ENCODE data around the gene SYTL5.
A peak's percentile ranks its signal among the peaks of the same experiment; 100 is the strongest.

The SYTL5 gene

GRCh38 chrX:38111196-38111595, 104.8 kb downstream of the SYTL5 start:
- DNase-seq: no peak
- TF ChIP-seq GATA1 (IDR thresholded peaks at IDR 0.05; ENCODE audit: low read depth, low read length) (no peak), POLR2A (IDR thresholded peaks at IDR 0.05; ENCODE audit: low read length) (no peak)

GRCh38 chrX:38112566-38112965, 106.2 kb downstream of the SYTL5 start:
- TF ChIP-seq GATA1 (IDR thresholded peaks at IDR 0.05; ENCODE audit: low read depth, low read length) (no peak), POLR2A (IDR thresholded peaks at IDR 0.05; ENCODE audit: low read length) (no peak)
- DNase-seq: no peak

GRCh38 chrX:38116706-38117105, 110.4 kb downstream of the SYTL5 start:
- DNase-seq: no peak
- TF ChIP-seq POLR2A (IDR thresholded peaks at IDR 0.05; ENCODE audit: low read length) (no peak), GATA1 (IDR thresholded peaks at IDR 0.05; ENCODE audit: low read depth, low read length) (no peak)

- TF ChIP-seq POLR2A (IDR thresholded peaks at IDR 0.05; ENCODE audit: low read length): no peak
- TF ChIP-seq GATA1 (IDR thresholded peaks at IDR 0.05; ENCODE audit: low read depth, low read length): no peak
- no peak for DNase-seq
Observed at GRCh38 chrX:38117485-38117884, 111.1 kb downstream of the SYTL5 start.

- no peak for TF ChIP-seq GATA1 (IDR thresholded peaks at IDR 0.05; ENCODE audit: low read depth, low read length)
- no peak for TF ChIP-seq POLR2A (IDR thresholded peaks at IDR 0.05; ENCODE audit: low read length)
- no peak for DNase-seq
Observed at GRCh38 chrX:38124000-38124399, 117.6 kb downstream of the SYTL5 start.

- TF ChIP-seq POLR2A (IDR thresholded peaks at IDR 0.05; ENCODE audit: low read length): no peak
- TF ChIP-seq GATA1 (IDR thresholded peaks at IDR 0.05; ENCODE audit: low read depth, low read length): no peak
Observed at GRCh38 chrX:38126179-38126578, 119.8 kb downstream of the SYTL5 start.

GRCh38 chrX:38127961-38128360, 121.6 kb downstream of the SYTL5 start:
- TF ChIP-seq GATA1 (IDR thresholded peaks at IDR 0.05; ENCODE audit: low read depth, low read length): no peak
- no peak for TF ChIP-seq POLR2A (IDR thresholded peaks at IDR 0.05; ENCODE audit: low read length)
- DNase-seq: no peak

More at GRCh38 chrX:38126179-38126578, 119.8 kb downstream of the SYTL5 start:
- DNase-seq: no peak

- TF ChIP-seq POLR2A (IDR thresholded peaks at IDR 0.05; ENCODE audit: low read length) (no peak), GATA1 (IDR thresholded peaks at IDR 0.05; ENCODE audit: low read depth, low read length) (no peak)
- no peak for DNase-seq
Observed at GRCh38 chrX:38129366-38129765, 123.0 kb downstream of the SYTL5 start.

- no peak for TF ChIP-seq POLR2A (IDR thresholded peaks at IDR 0.05; ENCODE audit: low read length)
- TF ChIP-seq GATA1 (IDR thresholded peaks at IDR 0.05; ENCODE audit: low read depth, low read length): no peak
- no peak for DNase-seq
Observed at GRCh38 chrX:38138157-38138891, 132.0 kb downstream of the SYTL5 start.

GRCh38 chrX:38138900-38139299, 132.5 kb downstream of the SYTL5 start:
- peak in 1 of 2 experiments; percentile 1 for DNase-seq
- TF ChIP-seq GATA1 (IDR thresholded peaks at IDR 0.05; ENCODE audit: low read depth, low read length) (no peak), POLR2A (IDR thresholded peaks at IDR 0.05; ENCODE audit: low read length) (no peak)

GRCh38 chrX:38142610-38143009, 136.3 kb downstream of the SYTL5 start:
- no peak for TF ChIP-seq POLR2A (IDR thresholded peaks at IDR 0.05; ENCODE audit: low read length)
- TF ChIP-seq GATA1 (IDR thresholded peaks at IDR 0.05; ENCODE audit: low read depth, low read length): no peak
- no peak for DNase-seq

GRCh38 chrX:38149016-38149415, 142.7 kb downstream of the SYTL5 start:
- no peak for TF ChIP-seq GATA1 (IDR thresholded peaks at IDR 0.05; ENCODE audit: low read depth, low read length)
- no peak for TF ChIP-seq POLR2A (IDR thresholded peaks at IDR 0.05; ENCODE audit: low read length)
- no peak for DNase-seq

GRCh38 chrX:38150993-38151392, 144.6 kb downstream of the SYTL5 start:
- TF ChIP-seq GATA1 (IDR thresholded peaks at IDR 0.05; ENCODE audit: low read depth, low read length) (no peak), POLR2A (IDR thresholded peaks at IDR 0.05; ENCODE audit: low read length) (no peak)
- DNase-seq: no peak

- DNase-seq: no peak
- TF ChIP-seq POLR2A (IDR thresholded peaks at IDR 0.05; ENCODE audit: low read length) (no peak), GATA1 (IDR thresholded peaks at IDR 0.05; ENCODE audit: low read depth, low read length) (no peak)
Observed at GRCh38 chrX:38151441-38151840, 145.1 kb downstream of the SYTL5 start.

GRCh38 chrX:38154340-38154739, 148.0 kb downstream of the SYTL5 start:
- TF ChIP-seq POLR2A (IDR thresholded peaks at IDR 0.05; ENCODE audit: low read length) (no peak), GATA1 (IDR thresholded peaks at IDR 0.05; ENCODE audit: low read depth, low read length) (no peak)

More at GRCh38 chrX:38154340-38154739, 148.0 kb downstream of the SYTL5 start:
- DNase-seq: no peak

Data from erythroblast (primary cell).